HEK293 (cell line): ENCODE results near the gene CSF2RB.

Experiments
- CTCF ChIP-seq: fragments of 450-650 bp; formaldehyde crosslinking; IDR thresholded peaks from 2 replicates; pipeline ENCODE4 v1.5.1; 2016; ENCODE audit warnings: missing biosample characterization, missing genetic modification characterization
- HOXA7 ChIP-seq: sonication (generic); formaldehyde crosslinking; IDR thresholded peaks from 2 replicates; pipeline ENCODE4 v1.8.1; 2022; ENCODE audit warnings: missing genetic modification reagents, borderline replicate concordance
- HOXC10 ChIP-seq: sonication (generic); formaldehyde crosslinking; IDR thresholded peaks from 2 replicates; pipeline ENCODE4 v1.8.1; 2023; ENCODE audit warnings: mild to moderate bottlenecking, missing genetic modification reagents
- PRDM1 ChIP-seq: fragments of 450-650 bp; formaldehyde crosslinking; IDR thresholded peaks from 2 replicates; pipeline ENCODE4; 2016; ENCODE audit warnings: missing biosample characterization, missing genetic modification characterization
- YY1 ChIP-seq: fragments of 450-650 bp; formaldehyde crosslinking; IDR thresholded peaks from 2 replicates; pipeline ENCODE4 v1.5.1; 2018; ENCODE audit warnings: missing biosample characterization, missing genetic modification characterization
- ZNF121 ChIP-seq: fragments of 450-650 bp; formaldehyde crosslinking; IDR thresholded peaks from 2 replicates; pipeline ENCODE4 v1.5.1; 2016; ENCODE audit warnings: missing biosample characterization, missing genetic modification characterization
- ZNF132 ChIP-seq: fragments of 450-650 bp; formaldehyde crosslinking; IDR thresholded peaks from 2 replicates; pipeline ENCODE4 v1.5.1; 2017; ENCODE audit warnings: missing biosample characterization, missing genetic modification characterization, borderline replicate concordance
- ZNF37A ChIP-seq: fragments of 450-650 bp; IDR thresholded peaks from 2 replicates; pipeline ENCODE4 v1.5.1; 2018; ENCODE audit warnings: missing biosample characterization, missing genetic modification characterization
- ZNF501 ChIP-seq: fragments of 450-650 bp; formaldehyde crosslinking; IDR thresholded peaks from 2 replicates; pipeline ENCODE4 v1.5.1; 2016; ENCODE audit warnings: missing biosample characterization, missing genetic modification characterization
- ZNF561 ChIP-seq: fragments of 450-650 bp; IDR thresholded peaks from 2 replicates; pipeline ENCODE4 v1.5.1; 2018; ENCODE audit warnings: missing biosample characterization, missing genetic modification characterization, borderline replicate concordance
- ZNF639 ChIP-seq: fragments of 450-650 bp; formaldehyde crosslinking; IDR thresholded peaks from 2 replicates; pipeline ENCODE4 v1.5.1; 2016; ENCODE audit warnings: missing biosample characterization, missing genetic modification characterization
- ZNF704 ChIP-seq: fragments of 450-650 bp; formaldehyde crosslinking; IDR thresholded peaks from 2 replicates; pipeline ENCODE4 v1.5.1; 2016; ENCODE audit warnings: missing biosample characterization, missing genetic modification characterization

GRCh38 chr22:36867695-36868094 lies 45.7 kb upstream of the CSF2RB start:
- no peak for TF ChIP-seq ZNF704 (tag by site-specific recombination)
- TF ChIP-seq YY1 (tag by site-specific recombination) = no peak
- TF ChIP-seq ZNF561 (tag by site-specific recombination) = no peak
- TF ChIP-seq HOXA7 (CRISPR knock-in tag) = no peak
- TF ChIP-seq ZNF501 (tag by site-specific recombination) = no peak
- no peak for TF ChIP-seq ZNF37A
- TF ChIP-seq CTCF (tag by site-specific recombination) = no peak
- no peak for TF ChIP-seq ZNF121
- no peak for TF ChIP-seq HOXC10 (CRISPR knock-in tag)
- no peak for TF ChIP-seq ZNF132 (tag by site-specific recombination)
- no peak for TF ChIP-seq ZNF639
- TF ChIP-seq PRDM1 = no peak
